Measurements from ENCODE around the gene MLC1.
A peak's percentile ranks its signal among the peaks of the same experiment; 100 is the strongest.

MLC1 gene

DNA sequence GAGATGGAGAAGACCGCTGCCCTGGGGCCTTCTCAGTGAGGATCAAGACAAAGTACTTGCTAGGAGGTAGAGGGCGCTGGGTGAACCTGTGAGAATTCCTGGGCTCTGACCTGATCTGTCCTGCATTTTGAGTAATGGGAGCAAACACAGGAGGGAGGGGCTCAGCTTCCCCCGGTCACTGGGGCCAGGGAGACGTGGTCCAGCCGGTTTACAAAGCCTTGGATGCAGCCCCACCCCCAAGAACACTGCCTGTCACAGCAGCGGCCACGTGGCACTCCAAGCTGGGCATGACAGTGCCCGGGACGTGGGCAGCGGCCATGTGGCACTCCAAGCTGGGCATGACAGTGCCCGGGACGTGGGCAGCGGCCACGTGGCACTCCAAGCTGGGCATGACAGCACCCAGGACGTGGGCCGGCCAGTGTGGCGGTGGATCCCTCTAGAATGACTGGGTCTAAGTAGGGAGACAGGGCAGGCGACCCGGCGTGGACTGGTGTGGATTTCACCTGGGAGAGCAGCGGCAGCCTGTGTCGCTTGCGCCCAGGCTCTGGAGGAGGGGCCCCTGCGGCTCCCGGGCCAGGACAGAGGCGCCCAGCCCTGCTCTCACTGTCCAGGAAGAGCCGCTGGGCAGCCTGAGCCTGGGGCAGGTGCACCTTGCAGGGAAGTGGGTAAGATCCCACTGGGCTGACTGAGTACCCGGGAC lies 24.6 kb downstream of the MLC1 start:
- Histone ChIP-seq H3K27ac (ENCODE audit: extremely low read depth, low read depth, low read length) (no peak overlapping the region), H3K9me3 (ENCODE audit: control insufficient read depth, insufficient read depth, low read depth, low read length) (no peaks in the 10 kb centered on the region), H3K4me1 (ENCODE audit: control insufficient read depth, insufficient read depth, low read length) (no peaks in the 10 kb centered on the region), H3K4me3 (ENCODE audit: low read depth, low read length) (no peak overlapping the region), H3K36me3 (ENCODE audit: control insufficient read depth in 2 of 2, insufficient read depth in 1 of 2, low read length in 2 of 2) (no peaks in the 10 kb centered on the region)
- ChIA-PET POLR2A (no interaction called here), CTCF (no interaction called here)
- TF ChIP-seq, protein P1, sequence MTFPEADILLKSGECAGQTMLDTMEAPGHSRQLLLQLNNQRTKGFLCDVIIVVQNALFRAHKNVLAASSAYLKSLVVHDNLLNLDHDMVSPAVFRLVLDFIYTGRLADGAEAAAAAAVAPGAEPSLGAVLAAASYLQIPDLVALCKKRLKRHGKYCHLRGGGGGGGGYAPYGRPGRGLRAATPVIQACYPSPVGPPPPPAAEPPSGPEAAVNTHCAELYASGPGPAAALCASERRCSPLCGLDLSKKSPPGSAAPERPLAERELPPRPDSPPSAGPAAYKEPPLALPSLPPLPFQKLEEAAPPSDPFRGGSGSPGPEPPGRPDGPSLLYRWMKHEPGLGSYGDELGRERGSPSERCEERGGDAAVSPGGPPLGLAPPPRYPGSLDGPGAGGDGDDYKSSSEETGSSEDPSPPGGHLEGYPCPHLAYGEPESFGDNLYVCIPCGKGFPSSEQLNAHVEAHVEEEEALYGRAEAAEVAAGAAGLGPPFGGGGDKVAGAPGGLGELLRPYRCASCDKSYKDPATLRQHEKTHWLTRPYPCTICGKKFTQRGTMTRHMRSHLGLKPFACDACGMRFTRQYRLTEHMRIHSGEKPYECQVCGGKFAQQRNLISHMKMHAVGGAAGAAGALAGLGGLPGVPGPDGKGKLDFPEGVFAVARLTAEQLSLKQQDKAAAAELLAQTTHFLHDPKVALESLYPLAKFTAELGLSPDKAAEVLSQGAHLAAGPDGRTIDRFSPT (tag by site-specific recombination; IDR thresholded peaks at IDR 0.05) = peak; percentile 78
- TF ChIP-seq, protein P2, sequence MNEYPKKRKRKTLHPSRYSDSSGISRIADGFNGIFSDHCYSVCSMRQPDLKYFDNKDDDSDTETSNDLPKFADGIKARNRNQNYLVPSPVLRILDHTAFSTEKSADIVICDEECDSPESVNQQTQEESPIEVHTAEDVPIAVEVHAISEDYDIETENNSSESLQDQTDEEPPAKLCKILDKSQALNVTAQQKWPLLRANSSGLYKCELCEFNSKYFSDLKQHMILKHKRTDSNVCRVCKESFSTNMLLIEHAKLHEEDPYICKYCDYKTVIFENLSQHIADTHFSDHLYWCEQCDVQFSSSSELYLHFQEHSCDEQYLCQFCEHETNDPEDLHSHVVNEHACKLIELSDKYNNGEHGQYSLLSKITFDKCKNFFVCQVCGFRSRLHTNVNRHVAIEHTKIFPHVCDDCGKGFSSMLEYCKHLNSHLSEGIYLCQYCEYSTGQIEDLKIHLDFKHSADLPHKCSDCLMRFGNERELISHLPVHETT (tag by site-specific recombination; IDR thresholded peaks at IDR 0.05) = no peak

DNA sequence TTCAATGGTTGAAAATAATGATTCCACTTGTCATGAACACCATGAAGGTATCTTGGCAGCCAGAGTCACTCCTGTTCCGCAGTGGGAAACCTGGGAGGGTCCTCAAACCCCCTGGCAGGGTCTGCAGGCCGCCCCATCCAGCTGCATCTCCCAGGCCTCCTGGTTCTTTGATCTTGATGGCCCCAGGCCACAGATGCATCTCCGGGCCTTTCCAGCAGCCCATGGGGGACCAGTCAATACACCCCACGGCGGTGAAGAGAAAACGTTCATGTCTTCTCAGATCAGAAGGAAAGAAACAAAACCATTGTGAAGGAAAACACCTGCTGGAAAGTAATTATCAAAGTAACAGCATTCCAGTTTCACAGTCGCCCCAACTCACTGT lies 25.4 kb downstream of the MLC1 start:
- no peak overlapping the region for H3K4me3 ChIP-seq (ENCODE audit: low read depth, low read length)
- H3K4me1 ChIP-seq (ENCODE audit: control insufficient read depth, insufficient read depth, low read length) = no peaks in the 10 kb centered on the region
- no peak overlapping the region for H3K27ac ChIP-seq (ENCODE audit: extremely low read depth, low read depth, low read length)
- H3K36me3 ChIP-seq (ENCODE audit: control insufficient read depth in 2 of 2, insufficient read depth in 1 of 2, low read length in 2 of 2) = no peaks in the 10 kb centered on the region
- POLR2A ChIA-PET = no interaction called here
- H3K9me3 ChIP-seq (ENCODE audit: control insufficient read depth, insufficient read depth, low read depth, low read length) = no peaks in the 10 kb centered on the region
- CTCF ChIA-PET = no interaction called here
- TF ChIP-seq, protein P3, sequence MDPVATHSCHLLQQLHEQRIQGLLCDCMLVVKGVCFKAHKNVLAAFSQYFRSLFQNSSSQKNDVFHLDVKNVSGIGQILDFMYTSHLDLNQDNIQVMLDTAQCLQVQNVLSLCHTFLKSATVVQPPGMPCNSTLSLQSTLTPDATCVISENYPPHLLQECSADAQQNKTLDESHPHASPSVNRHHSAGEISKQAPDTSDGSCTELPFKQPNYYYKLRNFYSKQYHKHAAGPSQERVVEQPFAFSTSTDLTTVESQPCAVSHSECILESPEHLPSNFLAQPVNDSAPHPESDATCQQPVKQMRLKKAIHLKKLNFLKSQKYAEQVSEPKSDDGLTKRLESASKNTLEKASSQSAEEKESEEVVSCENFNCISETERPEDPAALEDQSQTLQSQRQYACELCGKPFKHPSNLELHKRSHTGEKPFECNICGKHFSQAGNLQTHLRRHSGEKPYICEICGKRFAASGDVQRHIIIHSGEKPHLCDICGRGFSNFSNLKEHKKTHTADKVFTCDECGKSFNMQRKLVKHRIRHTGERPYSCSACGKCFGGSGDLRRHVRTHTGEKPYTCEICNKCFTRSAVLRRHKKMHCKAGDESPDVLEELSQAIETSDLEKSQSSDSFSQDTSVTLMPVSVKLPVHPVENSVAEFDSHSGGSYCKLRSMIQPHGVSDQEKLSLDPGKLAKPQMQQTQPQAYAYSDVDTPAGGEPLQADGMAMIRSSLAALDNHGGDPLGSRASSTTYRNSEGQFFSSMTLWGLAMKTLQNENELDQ (tag by site-specific recombination; IDR thresholded peaks at IDR 0.05; ENCODE audit: low read depth) = no peak
- no peak for TF ChIP-seq ZNF530 (tag by site-specific recombination; IDR thresholded peaks at IDR 0.05; ENCODE audit: low read depth)
- no peak for TF ChIP-seq ZNF157 (tag by site-specific recombination; IDR thresholded peaks at IDR 0.05)
- no peak for TF ChIP-seq HOXA7 (CRISPR knock-in tag; IDR thresholded peaks at IDR 0.05; ENCODE audit: borderline replicate concordance)
- TF ChIP-seq, protein P4, sequence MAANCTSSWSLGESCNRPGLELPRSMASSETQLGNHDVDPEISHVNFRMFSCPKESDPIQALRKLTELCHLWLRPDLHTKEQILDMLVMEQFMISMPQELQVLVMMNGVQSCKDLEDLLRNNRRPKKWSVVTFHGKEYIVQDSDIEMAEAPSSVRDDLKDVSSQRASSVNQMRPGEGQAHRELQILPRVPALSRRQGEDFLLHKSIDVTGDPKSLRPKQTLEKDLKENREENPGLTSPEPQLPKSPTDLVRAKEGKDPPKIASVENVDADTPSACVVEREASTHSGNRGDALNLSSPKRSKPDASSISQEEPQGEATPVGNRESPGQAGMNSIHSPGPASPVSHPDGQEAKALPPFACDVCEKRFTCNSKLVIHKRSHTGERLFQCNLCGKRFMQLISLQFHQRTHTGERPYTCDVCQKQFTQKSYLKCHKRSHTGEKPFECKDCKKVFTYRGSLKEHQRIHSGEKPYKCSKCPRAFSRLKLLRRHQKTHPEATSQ (tag by site-specific recombination; IDR thresholded peaks at IDR 0.05) = no peak
- TF ChIP-seq, protein P5, sequence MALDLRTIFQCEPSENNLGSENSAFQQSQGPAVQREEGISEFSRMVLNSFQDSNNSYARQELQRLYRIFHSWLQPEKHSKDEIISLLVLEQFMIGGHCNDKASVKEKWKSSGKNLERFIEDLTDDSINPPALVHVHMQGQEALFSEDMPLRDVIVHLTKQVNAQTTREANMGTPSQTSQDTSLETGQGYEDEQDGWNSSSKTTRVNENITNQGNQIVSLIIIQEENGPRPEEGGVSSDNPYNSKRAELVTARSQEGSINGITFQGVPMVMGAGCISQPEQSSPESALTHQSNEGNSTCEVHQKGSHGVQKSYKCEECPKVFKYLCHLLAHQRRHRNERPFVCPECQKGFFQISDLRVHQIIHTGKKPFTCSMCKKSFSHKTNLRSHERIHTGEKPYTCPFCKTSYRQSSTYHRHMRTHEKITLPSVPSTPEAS (tag by site-specific recombination; IDR thresholded peaks at IDR 0.05) = no peak
- no peak for TF ChIP-seq ZNF792 (tag by site-specific recombination; IDR thresholded peaks at IDR 0.05)
- no peak for TF ChIP-seq ZXDB (tag by site-specific recombination; IDR thresholded peaks at IDR 0.05)
- TF ChIP-seq KLF7 (tag by site-specific recombination; IDR thresholded peaks at IDR 0.05; ENCODE audit: borderline replicate concordance) = no peak
- TF ChIP-seq ZNF670 (tag by site-specific recombination; IDR thresholded peaks at IDR 0.05; ENCODE audit: low read depth) = no peak
- no peak for TF ChIP-seq ZNF140 (tag by site-specific recombination; IDR thresholded peaks at IDR 0.05)
- no peak for TF ChIP-seq ZNF660 (tag by site-specific recombination; IDR thresholded peaks at IDR 0.05)
- TF ChIP-seq ZNF221 (tag by site-specific recombination; IDR thresholded peaks at IDR 0.05; ENCODE audit: borderline replicate concordance) = no peak
- TF ChIP-seq ZNF202 (tag by site-specific recombination; IDR thresholded peaks at IDR 0.05; ENCODE audit: borderline replicate concordance) = no peak
- no peak for TF ChIP-seq ZNF23 (tag by site-specific recombination; IDR thresholded peaks at IDR 0.05; ENCODE audit: borderline replicate concordance)
- no peak for TF ChIP-seq ZNF426 (tag by site-specific recombination; IDR thresholded peaks at IDR 0.05)
- TF ChIP-seq, protein P6, sequence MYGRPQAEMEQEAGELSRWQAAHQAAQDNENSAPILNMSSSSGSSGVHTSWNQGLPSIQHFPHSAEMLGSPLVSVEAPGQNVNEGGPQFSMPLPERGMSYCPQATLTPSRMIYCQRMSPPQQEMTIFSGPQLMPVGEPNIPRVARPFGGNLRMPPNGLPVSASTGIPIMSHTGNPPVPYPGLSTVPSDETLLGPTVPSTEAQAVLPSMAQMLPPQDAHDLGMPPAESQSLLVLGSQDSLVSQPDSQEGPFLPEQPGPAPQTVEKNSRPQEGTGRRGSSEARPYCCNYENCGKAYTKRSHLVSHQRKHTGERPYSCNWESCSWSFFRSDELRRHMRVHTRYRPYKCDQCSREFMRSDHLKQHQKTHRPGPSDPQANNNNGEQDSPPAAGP (tag by site-specific recombination; IDR thresholded peaks at IDR 0.05) = no peak
- no peak for TF ChIP-seq ZNF155 (tag by site-specific recombination; IDR thresholded peaks at IDR 0.05)
- TF ChIP-seq KLF10 (tag by site-specific recombination; IDR thresholded peaks at IDR 0.05) = no peak

Measured in HEK293 (cell line).